Naive thymus-derived CD4-positive, alpha-beta T cell (primary cell): ENCODE results near the gene CRNKL1. TPM values are rescaled to one million over a fixed set of nuclear protein-coding genes. Genes with fewer than 3 reads are reported as not detected.

Experiments
- ATAC-seq: fragments of 150-1000 bp; cut with Tn5 transposase; 2 replicates; pipeline ENCODE4 v1.10.0; 2021; ENCODE audit warnings: mild to moderate bottlenecking, moderate library complexity
- CTCF ChIA-PET: fragments of 350-600 bp; sonication (Branson Sonifier 250); formaldehyde crosslinking; loops from one replicate; lab custom pipeline; 2021; ENCODE audit warnings: antibody characterized with exemption; lab: Charles Lee
- POLR2A ChIA-PET: fragments of 350-600 bp; sonication (Branson Sonifier 250); formaldehyde crosslinking; loops from one replicate; lab custom pipeline; 2021; ENCODE audit warnings: antibody characterized with exemption, inconsistent platforms; lab: Charles Lee
- DNase-seq, 9 donors: peaks; one replicate each; pipeline versions ENCODE4 v3.0.0 to v3.0.0-alpha.2; 2020 to 2022; ENCODE audit warnings: mixed read lengths in 1 of 9
- H3K27ac ChIP-seq: one replicate; pipeline ENCODE4 v1.7.0; 2013; ENCODE audit warnings: mild to moderate bottlenecking, low read depth, low read length, moderate library complexity
- H3K27me3 ChIP-seq, 2 donors: one replicate each; pipeline ENCODE4 v1.7.0; 2013; ENCODE audit warnings: low read length in 2 of 2, mild to moderate bottlenecking in 2 of 2, moderate library complexity in 2 of 2; ENCODE audit not compliant: control insufficient read depth in 2 of 2, insufficient read depth in 2 of 2
- H3K36me3 ChIP-seq, 3 experiments: 1 replicate in 2 of 3; 2 replicates in 1 of 3; pipeline ENCODE4 v1.7.0; 2013; ENCODE audit warnings: low read length in 3 of 3, mild to moderate bottlenecking in 3 of 3, moderate library complexity in 1 of 3; ENCODE audit not compliant: insufficient read depth in 3 of 3, control insufficient read depth in 2 of 3
- H3K4me1 ChIP-seq, 2 donors: one replicate each; pipeline ENCODE4 v1.7.0; 2013; ENCODE audit warnings: low read length in 2 of 2, mild to moderate bottlenecking in 2 of 2, moderate library complexity in 1 of 2; ENCODE audit not compliant: control insufficient read depth in 2 of 2, insufficient read depth in 2 of 2
- H3K4me3 ChIP-seq: 2 replicates; pipeline ENCODE4 v1.7.0; 2013; ENCODE audit warnings: mild to moderate bottlenecking, low read length
- H3K9me3 ChIP-seq, 3 experiments: 1 replicate in 2 of 3; 2 replicates in 1 of 3; pipeline ENCODE4 v1.7.0; 2013; ENCODE audit warnings: low read length in 3 of 3; ENCODE audit not compliant: control insufficient read depth in 2 of 3
- H3K27ac Mint-ChIP-seq, 9 donors: one replicate each; pipeline ENCODE4 v1.8.0; 2020 to 2022; ENCODE audit warnings: mixed read lengths in 9 of 9, mild to moderate bottlenecking in 8 of 9, moderate library complexity in 5 of 9, inconsistent platforms in 2 of 9
- H3K27me3 Mint-ChIP-seq, 5 donors: one replicate each; pipeline ENCODE4 v1.8.0; 2021 to 2022; ENCODE audit warnings: mixed read lengths in 5 of 5, mild to moderate bottlenecking in 1 of 5
- H3K36me3 Mint-ChIP-seq, 5 donors: one replicate each; pipeline ENCODE4 v1.8.0; 2020 to 2022; ENCODE audit warnings: mixed read lengths in 5 of 5, mild to moderate bottlenecking in 3 of 5, inconsistent platforms in 1 of 5
- H3K4me1 Mint-ChIP-seq, 7 donors: one replicate each; pipeline ENCODE4 v1.8.0; 2020 to 2022; ENCODE audit warnings: mixed read lengths in 7 of 7, mild to moderate bottlenecking in 3 of 7, inconsistent platforms in 1 of 7
- H3K4me3 Mint-ChIP-seq, 10 donors: one replicate each; pipeline ENCODE4 v1.8.0; 2020 to 2022; ENCODE audit warnings: mild to moderate bottlenecking in 10 of 10, mixed read lengths in 10 of 10, moderate library complexity in 6 of 10, inconsistent platforms in 2 of 10
- H3K9me3 Mint-ChIP-seq, 11 donors: one replicate each; pipeline ENCODE4 v1.8.0; 2020 to 2022; ENCODE audit warnings: mixed read lengths in 11 of 11, mild to moderate bottlenecking in 4 of 11, inconsistent platforms in 1 of 11, moderate library complexity in 1 of 11
- intact Hi-C, 2 donors: fragments of 100-400 bp; cut with micrococcal nuclease; formaldehyde crosslinking; loops; one replicate each; pipeline ENCODE4 v1.15.1; 2023
- polyA plus RNA-seq, 2 donors: library from polyadenylated mRNA; unstranded; fragments of 300-500 nt; fragmentation: Illumina TruSeq; gene quantifications; one replicate each; pipeline ENCODE4 v1.2.3, GENCODE V29; 2021
- total RNA-seq, 6 experiments: library from RNA in 5 of 6; stranded (reverse) in 5 of 6; gene quantifications; 1 replicate in 5 of 6; 2 replicates in 1 of 6; pipeline ENCODE4 v1.2.3 and lab custom pipeline; 2021 to 2026

CRNKL1 gene
- total and polyA plus RNA-seq, 7 experiments from 2014 or later: 9.1 to 32.1 (median 20.2) TPM

- no peak for ATAC-seq
- no peaks in the 10 kb centered on the region for H3K9me3 ChIP-seq
- no peaks in the 10 kb centered on the region for H3K36me3 Mint-ChIP-seq
- intact Hi-C loops: no loop called here
- H3K4me3 ChIP-seq: no peak overlapping the region
- no peak overlapping the region for H3K27ac Mint-ChIP-seq
- no peaks in the 10 kb centered on the region for H3K4me1 Mint-ChIP-seq
- no peaks in the 10 kb centered on the region for H3K9me3 Mint-ChIP-seq
- no peaks in the 10 kb centered on the region for H3K27me3 ChIP-seq
- no peaks in the 10 kb centered on the region for H3K4me1 ChIP-seq
- ChIA-PET CTCF (interaction anchor here (0.6 kb wide), 1 partner anchor 12 kb away, joined by 3 read pairs; no protein-coding TSS in a partner anchor), POLR2A (no interaction called here)
- DNase-seq: no peak
- H3K27me3 Mint-ChIP-seq: peaks cover 10 to 34% (median 29%) of the 10 kb centered on the region in 5 donors
- H3K36me3 ChIP-seq: no peaks in the 10 kb centered on the region
- H3K27ac ChIP-seq: no peak overlapping the region
- H3K4me3 Mint-ChIP-seq: no peak overlapping the region
These were observed 13.1 kb upstream of the CRNKL1 start for GRCh38 chr20:20065361-20065760.

- intact Hi-C loops: no loop called here
- DNase-seq (no peak), ATAC-seq (no peak)
- no peaks in the 10 kb centered on the region for H3K4me1 Mint-ChIP-seq
- Histone ChIP-seq H3K27ac (no peak overlapping the region), H3K4me1 (no peaks in the 10 kb centered on the region), H3K36me3 (no peaks in the 10 kb centered on the region), H3K9me3 (no peaks in the 10 kb centered on the region), H3K27me3 (no peaks in the 10 kb centered on the region), H3K4me3 (no peak overlapping the region)
- peaks cover 10 to 42% (median 29%) of the 10 kb centered on the region in 5 donors for H3K27me3 Mint-ChIP-seq
- no peak overlapping the region for H3K4me3 Mint-ChIP-seq
- H3K27ac Mint-ChIP-seq: no peak overlapping the region
- H3K9me3 Mint-ChIP-seq: no peaks in the 10 kb centered on the region
- ChIA-PET POLR2A (interaction anchor here (0.6 kb wide), 1 partner anchor 10 kb away, joined by 3 read pairs; no protein-coding TSS in a partner anchor), CTCF (no interaction called here)
- no peaks in the 10 kb centered on the region for H3K36me3 Mint-ChIP-seq
These were observed 11.9 kb upstream of the CRNKL1 start for GRCh38 chr20:20063941-20064702.

DNA sequence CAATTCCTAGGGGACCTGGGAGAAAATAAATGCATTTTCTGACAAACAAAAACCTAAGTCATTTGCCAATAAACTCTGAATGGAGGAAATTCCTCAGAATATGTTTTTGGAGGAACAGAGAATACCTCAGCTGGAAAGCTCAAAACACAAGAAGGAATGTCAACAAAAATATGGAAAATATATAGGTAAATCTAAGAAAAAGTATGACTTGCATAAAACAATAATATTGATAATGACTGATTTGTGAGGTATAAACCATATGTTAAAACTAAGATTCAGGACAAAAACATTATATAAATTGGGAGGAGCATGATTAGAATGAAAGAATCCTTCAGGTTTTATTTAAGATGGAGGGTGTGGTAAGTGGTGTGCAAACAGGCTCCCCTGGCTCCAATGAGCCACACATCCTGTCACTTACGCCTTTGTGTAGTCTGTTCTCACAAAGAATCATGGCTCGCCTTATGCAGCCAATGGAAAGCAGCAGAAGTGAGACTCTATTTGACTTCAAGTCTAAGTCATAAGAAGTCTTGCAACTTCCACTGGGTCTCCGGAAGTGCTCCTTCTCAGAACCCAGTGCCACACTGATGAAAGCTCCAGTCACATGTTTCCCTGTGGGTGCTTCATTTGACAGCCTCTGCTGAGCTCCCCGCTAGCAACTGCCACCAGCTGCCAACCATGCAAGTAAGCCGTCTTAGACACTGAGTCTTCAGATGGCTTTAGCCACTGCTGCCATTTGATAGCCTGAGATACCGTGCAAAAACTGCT is 8.2 kb upstream of the CRNKL1 start:
- Mint-ChIP-seq H3K27ac (no peak overlapping the region), H3K9me3 (no peaks in the 10 kb centered on the region), H3K4me3 (no peak overlapping the region), H3K27me3 (peaks cover 16 to 40% (median 24%) of the 10 kb centered on the region in 5 donors), H3K4me1 (no peaks in the 10 kb centered on the region), H3K36me3 (no peaks in the 10 kb centered on the region)
- CTCF ChIA-PET: interaction anchor here (1.0 kb wide), 1 partner anchor 11 kb away, joined by 3 read pairs; no protein-coding TSS in a partner anchor
- DNase-seq: no peak
- intact Hi-C loops: no loop called here
- no peaks in the 10 kb centered on the region for H3K27me3 ChIP-seq
- H3K4me3 ChIP-seq: no peak overlapping the region
- H3K9me3 ChIP-seq: no peaks in the 10 kb centered on the region
- no peak overlapping the region for H3K27ac ChIP-seq
- no peaks in the 10 kb centered on the region for H3K36me3 ChIP-seq
- ATAC-seq: peak; percentile 26
- POLR2A ChIA-PET: no interaction called here
- no peaks in the 10 kb centered on the region for H3K4me1 ChIP-seq

GRCh38 chr20:20051767-20052073 is 546 bp downstream of the CRNKL1 start:
- DNase-seq: no peak
- no peaks in the 10 kb centered on the region for H3K9me3 ChIP-seq
- peak overlapping the region; percentile 93 for H3K27ac ChIP-seq
- Mint-ChIP-seq H3K4me3 (peak overlapping the region; percentile 94 to 100 (median 99)), H3K36me3 (peaks cover 15 to 30% (median 19%) of the 10 kb centered on the region in 5 donors), H3K27ac (peak overlapping the region; percentile 94 to 100 (median 98)), H3K4me1 (peaks cover 16 to 42% (median 31%) of the 10 kb centered on the region in 7 donors), H3K9me3 (no peaks in the 10 kb centered on the region), H3K27me3 (peaks cover 0 to 6% (median 0%) of the 10 kb centered on the region in 5 donors)
- peak; percentile 14 for ATAC-seq
- peak overlapping the region; percentile 99 for H3K4me3 ChIP-seq
- intact Hi-C loops: loop anchor here (1.0 to 5.0 kb wide), 12 partner anchors 29 to 1913 kb away; partner anchors contain the start of genes DZANK1 (in 2 of the 2), NAA20 (in 2 of the 2), POLR3F (in 2 of the 2) and RALGAPA2 (in 1 of the 2)
- H3K27me3 ChIP-seq: no peaks in the 10 kb centered on the region
- ChIA-PET POLR2A (interaction anchor here (0.7 to 2.5 kb wide), 6 partner anchors 8 to 1545 kb away, joined by 3 to 31 read pairs (median 5); partner anchors contain the start of genes NAA20 and SEC23B), CTCF (interaction anchor here (3.2 kb wide), 1 partner anchor 35 kb away, joined by 29 read pairs; the partner anchor contains the start of gene NAA20)
- H3K36me3 ChIP-seq: peaks cover 17 to 42% (median 24%) of the 10 kb centered on the region in 3 experiments
- H3K4me1 ChIP-seq: peaks cover 0 to 16% of the 10 kb centered on the region in 2 donors

DNA sequence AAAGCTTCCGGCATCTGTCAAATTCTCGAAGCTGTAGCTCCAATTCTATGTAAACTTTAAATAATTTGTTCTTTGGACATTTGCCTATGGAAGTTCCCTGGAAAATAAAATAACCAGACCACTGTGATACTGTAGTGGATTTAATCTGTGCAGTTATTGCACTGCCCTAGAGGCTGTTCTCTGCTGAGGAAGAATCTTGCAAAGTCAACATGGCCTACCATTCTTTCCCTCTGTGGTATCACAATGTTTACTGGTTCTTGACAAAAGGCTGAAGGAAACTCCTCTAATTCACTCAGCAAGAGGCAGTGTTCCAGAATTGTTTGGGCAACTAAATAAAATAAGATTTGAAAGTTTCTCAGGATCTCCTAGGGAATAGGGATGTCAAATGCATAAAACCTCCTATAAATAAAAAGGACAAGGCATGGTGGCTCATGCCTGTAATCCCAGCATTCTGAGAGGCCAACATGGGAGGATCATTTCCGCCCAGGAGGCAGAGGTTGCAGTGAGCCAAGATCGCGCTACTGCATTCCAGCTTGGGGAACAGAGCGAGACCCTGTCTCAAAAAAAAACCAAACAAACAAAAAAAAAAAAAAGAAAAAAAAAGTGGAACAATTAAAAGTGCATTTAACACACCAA is 12.4 kb downstream of the CRNKL1 start:
- Mint-ChIP-seq H3K4me1 (peaks cover 0 to 16% (median 0%) of the 10 kb centered on the region in 7 donors), H3K9me3 (no peaks in the 10 kb centered on the region), H3K36me3 (peaks cover 23 to 73% (median 34%) of the 10 kb centered on the region in 5 donors), H3K27ac (peak overlapping the region in 1 of 9 donors; percentile 5), H3K27me3 (no peaks in the 10 kb centered on the region), H3K4me3 (no peak overlapping the region)
- no peaks in the 10 kb centered on the region for H3K4me1 ChIP-seq
- ATAC-seq (no peak), DNase-seq (no peak)
- H3K27ac ChIP-seq: no peak overlapping the region
- H3K4me3 ChIP-seq: no peak overlapping the region
- H3K27me3 ChIP-seq: no peaks in the 10 kb centered on the region
- ChIA-PET CTCF (no interaction called here), POLR2A (no interaction called here)
- intact Hi-C loops: no loop called here
- H3K9me3 ChIP-seq: no peaks in the 10 kb centered on the region
- peaks cover 43 to 98% (median 55%) of the 10 kb centered on the region in 3 experiments for H3K36me3 ChIP-seq

DNA sequence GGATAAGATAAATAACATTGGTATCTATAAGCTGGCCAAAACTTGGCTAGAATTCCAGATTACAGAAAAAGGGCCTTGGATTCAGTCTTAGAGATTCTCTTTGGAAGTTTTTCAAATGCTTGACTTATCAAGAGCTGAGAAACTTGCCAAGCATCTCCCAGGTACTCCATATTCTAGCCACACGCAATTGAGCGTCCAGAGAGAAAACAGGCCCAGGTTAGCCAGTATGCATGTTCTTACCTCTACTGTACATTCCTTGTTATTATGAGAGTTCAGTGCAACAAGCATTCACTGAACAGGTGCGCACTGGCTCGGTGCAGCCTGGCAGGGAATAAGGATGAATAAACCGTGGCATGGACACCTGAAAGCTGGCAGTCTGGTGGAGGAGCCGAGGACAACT is 13.7 kb downstream of the CRNKL1 start:
- peaks cover 16 to 63% (median 24%) of the 10 kb centered on the region in 5 donors for H3K36me3 Mint-ChIP-seq
- no peaks in the 10 kb centered on the region for H3K9me3 ChIP-seq
- no peaks in the 10 kb centered on the region for H3K4me1 ChIP-seq
- H3K27ac Mint-ChIP-seq: peak overlapping the region in 1 of 9 donors; percentile 5
- peaks cover 0 to 7% (median 0%) of the 10 kb centered on the region in 7 donors for H3K4me1 Mint-ChIP-seq
- ChIA-PET POLR2A (no interaction called here), CTCF (no interaction called here)
- no peak overlapping the region for H3K4me3 ChIP-seq
- no peak overlapping the region for H3K4me3 Mint-ChIP-seq
- no peaks in the 10 kb centered on the region for H3K27me3 ChIP-seq
- H3K27me3 Mint-ChIP-seq: no peaks in the 10 kb centered on the region
- intact Hi-C loops: no loop called here
- H3K9me3 Mint-ChIP-seq: no peaks in the 10 kb centered on the region
- no peak for DNase-seq
- H3K36me3 ChIP-seq: peaks cover 32 to 98% (median 55%) of the 10 kb centered on the region in 3 experiments
- ATAC-seq: no peak
- no peak overlapping the region for H3K27ac ChIP-seq
